Raji (cell line): ENCODE results near the gene EIF4H.

Experiments
- POLR2A ChIP-seq: IDR thresholded peaks from 2 replicates; pipeline ENCODE4 v1.6.1; 2011; ENCODE audit warnings: low read depth, low read length, control low read depth; ENCODE audit not compliant: insufficient read depth

The EIF4H gene

GRCh38 chr7:74173866-74174605 is at the start of gene EIF4H:
Gene EIF4H (plus strand): TSS chr7:74174356. CDS start chr7:74174384, 28 bp downstream.
- peak; percentile 92 for TF ChIP-seq POLR2A

- no peak for TF ChIP-seq POLR2A
Measured at GRCh38 chr7:74126220-74126880, 47.8 kb upstream of the EIF4H start.

GRCh38 chr7:74129887-74130286 is 44.3 kb upstream of the EIF4H start:
- TF ChIP-seq POLR2A: no peak

DNA sequence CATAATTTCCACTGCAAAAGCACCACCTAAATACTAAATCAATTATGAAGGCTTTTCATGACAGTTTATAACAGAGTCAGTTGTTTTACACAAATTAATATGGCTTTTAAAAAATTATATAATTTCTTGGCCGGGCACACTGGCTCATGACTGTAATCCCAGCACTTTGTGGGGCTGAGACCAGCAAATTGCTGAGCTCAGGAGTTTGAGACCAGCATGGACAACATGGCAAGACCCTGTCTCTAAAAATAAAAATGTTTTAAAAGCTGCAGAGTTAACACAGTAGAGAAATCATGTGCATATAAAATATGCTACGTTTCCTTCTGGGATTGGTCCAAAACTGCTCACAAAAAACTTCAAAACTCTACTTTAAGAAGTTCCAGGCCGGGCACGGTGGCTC is 43.6 kb upstream of the EIF4H start:
- TF ChIP-seq POLR2A: no peak

- no peak for TF ChIP-seq POLR2A
Measured at GRCh38 chr7:74134117-74134620, 40.0 kb upstream of the EIF4H start.

- TF ChIP-seq POLR2A: no peak
Measured at GRCh38 chr7:74138334-74138867, 35.8 kb upstream of the EIF4H start.

- TF ChIP-seq POLR2A: no peak
Measured at GRCh38 chr7:74138945-74139843, 35.0 kb upstream of the EIF4H start.

GRCh38 chr7:74141705-74142104 is 32.5 kb upstream of the EIF4H start:
- TF ChIP-seq POLR2A: no peak

- TF ChIP-seq POLR2A: no peak
Measured at GRCh38 chr7:74143383-74143782, 30.8 kb upstream of the EIF4H start.

- no peak for TF ChIP-seq POLR2A
Measured at GRCh38 chr7:74148491-74148890, 25.7 kb upstream of the EIF4H start.

GRCh38 chr7:74149071-74149470 is 25.1 kb upstream of the EIF4H start:
- no peak for TF ChIP-seq POLR2A

DNA sequence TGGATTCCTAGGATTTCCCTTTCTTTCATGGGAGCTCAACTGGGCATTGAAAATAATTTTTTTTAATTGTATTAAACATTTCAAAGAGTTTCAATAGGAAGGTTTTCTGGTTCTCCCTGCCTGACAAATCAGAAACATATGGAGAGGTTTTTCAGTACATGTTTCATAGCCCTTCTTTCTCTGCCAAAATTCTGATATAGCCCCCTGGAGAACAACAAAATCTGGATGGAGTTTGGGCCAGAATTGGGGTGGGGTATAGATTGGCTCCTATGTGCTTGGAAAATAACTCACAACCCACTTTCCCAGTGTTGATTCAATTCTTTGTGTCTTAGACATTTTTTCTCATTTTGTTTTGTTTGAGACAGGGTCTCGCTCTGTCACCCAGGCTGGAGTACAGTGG is 24.6 kb upstream of the EIF4H start:
- no peak for TF ChIP-seq POLR2A

GRCh38 chr7:74153736-74154135 is 20.4 kb upstream of the EIF4H start:
- TF ChIP-seq POLR2A: no peak

DNA sequence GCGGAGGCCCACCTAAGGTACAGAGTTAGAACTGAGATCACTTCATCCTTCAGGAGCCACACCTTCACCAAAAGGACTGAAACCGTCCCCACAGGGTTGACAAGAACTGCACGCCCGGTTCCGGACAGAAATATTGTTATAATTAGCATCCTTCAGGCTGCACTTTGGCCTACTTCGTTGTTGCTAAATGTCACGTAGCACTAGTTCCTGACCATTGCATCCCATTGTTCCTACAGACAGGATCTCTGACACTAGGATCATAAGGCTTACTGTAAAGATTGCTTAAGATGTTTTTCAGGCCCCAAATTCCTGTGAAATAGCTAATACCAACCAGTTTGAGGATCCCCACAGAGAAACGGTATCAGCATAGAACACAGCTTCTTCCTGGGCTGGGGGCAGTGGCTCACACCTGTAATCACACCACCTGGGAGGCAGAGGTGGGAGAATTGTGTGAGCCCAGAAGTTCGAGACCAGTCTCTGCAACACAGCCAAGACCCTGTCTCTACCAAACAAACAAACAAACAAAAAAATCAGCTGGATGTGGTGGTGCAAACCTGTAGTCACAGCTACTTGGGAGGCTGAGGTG is 18.3 kb upstream of the EIF4H start:
- TF ChIP-seq POLR2A: no peak

DNA sequence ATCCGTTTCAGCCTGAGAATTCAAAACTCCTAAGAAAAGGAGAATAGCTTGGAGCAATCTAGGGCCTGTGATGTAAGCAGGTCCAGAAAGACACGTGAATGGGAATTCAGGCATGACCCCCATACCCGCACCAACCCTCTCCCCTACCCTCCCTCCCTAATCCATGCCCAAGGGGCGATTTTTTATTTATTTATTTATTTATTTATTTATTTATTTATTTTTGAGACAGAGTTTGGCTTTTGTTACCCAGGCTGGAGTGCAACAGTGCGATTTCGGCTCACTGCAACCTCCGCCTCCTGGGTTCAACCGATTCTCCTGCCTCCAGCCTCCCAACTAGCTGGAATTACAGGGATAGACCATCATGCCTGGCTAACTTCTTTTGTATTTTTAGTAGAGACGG is 16.6 kb upstream of the EIF4H start:
- TF ChIP-seq POLR2A: no peak

- no peak for TF ChIP-seq POLR2A
Measured at GRCh38 chr7:74164985-74165456, 9.1 kb upstream of the EIF4H start.
